Loucy (cell line): ENCODE results near the gene GOLGA5.

Experiments
- EZH2phosphoT487 ChIP-seq: fragments of 200-600 bp; IDR thresholded peaks from 2 replicates; pipeline ENCODE4 v1.6.1; 2018; ENCODE audit warnings: antibody characterized with exemption, mild to moderate bottlenecking, moderate library complexity, borderline replicate concordance
- TF ChIP-seq, protein P1 (sequence below): fragments of 200-600 bp; sonication (generic); conservative IDR thresholded peaks from 2 replicates; pipeline ENCODE4 v1.5.1; 2014; ENCODE audit warnings: mild to moderate bottlenecking, antibody characterized with exemption, low read length

DNA sequence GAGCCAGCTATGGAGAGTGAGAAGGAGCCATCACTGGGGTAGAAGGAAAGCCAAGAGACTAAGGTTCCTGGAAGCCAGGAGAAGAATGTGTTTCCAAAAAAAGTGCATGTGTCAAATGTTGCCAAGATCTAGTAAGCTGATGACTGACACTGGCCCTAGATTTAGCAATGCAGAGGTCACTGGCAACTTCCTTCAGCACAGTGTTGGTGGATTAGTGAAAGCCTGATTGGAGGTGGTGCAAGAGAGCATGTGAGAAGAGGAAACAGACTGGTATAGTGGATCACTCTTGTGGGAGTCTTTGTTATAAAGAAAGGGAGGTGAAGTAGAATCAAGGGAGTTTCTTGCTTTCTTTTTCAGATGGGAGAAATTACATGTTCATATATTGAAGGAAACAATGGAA is 94.8 kb downstream of the GOLGA5 start:
- TF ChIP-seq, protein P1, sequence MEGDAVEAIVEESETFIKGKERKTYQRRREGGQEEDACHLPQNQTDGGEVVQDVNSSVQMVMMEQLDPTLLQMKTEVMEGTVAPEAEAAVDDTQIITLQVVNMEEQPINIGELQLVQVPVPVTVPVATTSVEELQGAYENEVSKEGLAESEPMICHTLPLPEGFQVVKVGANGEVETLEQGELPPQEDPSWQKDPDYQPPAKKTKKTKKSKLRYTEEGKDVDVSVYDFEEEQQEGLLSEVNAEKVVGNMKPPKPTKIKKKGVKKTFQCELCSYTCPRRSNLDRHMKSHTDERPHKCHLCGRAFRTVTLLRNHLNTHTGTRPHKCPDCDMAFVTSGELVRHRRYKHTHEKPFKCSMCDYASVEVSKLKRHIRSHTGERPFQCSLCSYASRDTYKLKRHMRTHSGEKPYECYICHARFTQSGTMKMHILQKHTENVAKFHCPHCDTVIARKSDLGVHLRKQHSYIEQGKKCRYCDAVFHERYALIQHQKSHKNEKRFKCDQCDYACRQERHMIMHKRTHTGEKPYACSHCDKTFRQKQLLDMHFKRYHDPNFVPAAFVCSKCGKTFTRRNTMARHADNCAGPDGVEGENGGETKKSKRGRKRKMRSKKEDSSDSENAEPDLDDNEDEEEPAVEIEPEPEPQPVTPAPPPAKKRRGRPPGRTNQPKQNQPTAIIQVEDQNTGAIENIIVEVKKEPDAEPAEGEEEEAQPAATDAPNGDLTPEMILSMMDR: no peak
- no peak for TF ChIP-seq EZH2phosphoT487
